ENCODE data around the gene MLLT10. TPM values are rescaled to one million over a fixed set of nuclear protein-coding genes. Genes with fewer than 3 reads are reported as not detected.

MLLT10 gene
- total and polyA plus RNA-seq, 2 donors (not counting 3 experiments of a cell fraction or from before 2014, with no cell fraction given), result 35.4 to 54.0 TPM

DNA sequence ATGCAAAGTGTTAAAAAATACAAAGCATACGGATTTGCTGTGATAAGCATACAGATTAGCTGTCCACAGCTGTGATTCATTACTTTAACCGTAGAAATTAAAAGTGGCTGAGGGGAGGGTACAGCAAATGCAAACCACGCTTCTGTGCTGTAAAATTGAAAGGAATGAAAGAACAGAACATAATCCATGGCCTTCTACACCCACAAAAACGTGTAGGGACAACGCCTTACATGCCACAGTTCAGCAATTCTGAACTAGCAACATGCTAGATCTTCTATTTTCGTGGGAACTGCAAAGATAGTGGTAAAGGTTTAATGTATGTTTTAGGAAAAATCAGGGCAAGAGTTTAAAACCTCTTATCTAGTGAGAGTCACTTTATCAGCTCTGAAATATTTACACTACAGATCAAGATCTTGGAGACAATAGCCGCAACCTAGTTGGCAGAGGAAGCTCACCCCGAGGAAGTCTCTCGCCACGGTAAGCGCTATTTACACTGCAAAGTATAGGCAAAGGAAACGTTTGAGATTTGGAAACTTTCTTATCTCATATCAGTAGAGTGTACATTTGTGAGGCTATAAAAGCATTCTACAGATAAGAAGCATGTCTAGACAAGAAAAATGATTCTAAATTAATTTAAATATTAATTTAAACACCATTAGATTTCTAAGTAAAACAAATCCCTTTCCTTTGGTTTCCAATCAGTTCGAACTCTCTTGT lies 193.6 kb downstream of the MLLT10 start:
- H4K20me1 ChIP-seq (replicated peaks; ENCODE audit: control insufficient read depth, extremely low read depth, insufficient read depth, low read length), result no peaks in the 10 kb centered on the region
- H2AFZ ChIP-seq (ENCODE audit: low read depth, low read length), result no peak overlapping the region
- H3K4me2 ChIP-seq (ENCODE audit: insufficient read depth, low read length), result peak overlapping the region; percentile 88
- ChIA-PET CTCF (interaction anchor here (1.0 to 1.9 kb wide), 3 partner anchors 16 to 448 kb away, joined by 3 to 4 read pairs (median 3); no protein-coding TSS in a partner anchor), POLR2A (no interaction called here)
- no peaks in the 10 kb centered on the region for H3K36me3 ChIP-seq (ENCODE audit: control insufficient read depth in 2 of 2, extremely low read depth in 1 of 2, insufficient read depth in 2 of 2, low read length in 2 of 2)
- peak overlapping the region; percentile 36 for H3K27ac ChIP-seq (ENCODE audit: insufficient read depth, low read depth, low read length)
- intact Hi-C loops (cut with micrococcal nuclease), result loop anchor here (5.0 kb wide), 1 partner anchor 895 kb away; no protein-coding TSS in a partner anchor
- FAIRE-seq, result peak; percentile 82
- H3K79me2 ChIP-seq (ENCODE audit: control insufficient read depth, insufficient read depth, low read length), result no peaks in the 10 kb centered on the region
- no TSS peak for BruUV-seq (replicated peaks)
- H3K27me3 ChIP-seq (ENCODE audit: control insufficient read depth in 2 of 2, insufficient read depth in 2 of 2, low read length in 2 of 2), result no peaks in the 10 kb centered on the region
- H3K9me1 ChIP-seq (replicated peaks; ENCODE audit: control insufficient read depth, extremely low read depth, insufficient read depth, low read length), result no peaks in the 10 kb centered on the region
- no peak overlapping the region for H3K4me3 ChIP-seq (replicated peaks in 1 of 3; ENCODE audit: insufficient read depth in 1 of 3, low read depth in 1 of 3, low read length in 3 of 3)
- peak overlapping the region; percentile 5 for H3K9ac ChIP-seq (replicated peaks; ENCODE audit: extremely low read depth, insufficient read depth, low read length)
- TF ChIP-seq CTCF (IDR thresholded peaks at IDR 0.05; ENCODE audit: extremely low read depth in 1 of 2, insufficient read depth in 1 of 2, low read depth in 1 of 2, low read length in 2 of 2) (no peak), POLR2AphosphoS5 (IDR thresholded peaks at IDR 0.05; ENCODE audit: insufficient read depth, low read depth, low read length) (no peak), FOS (IDR thresholded peaks at IDR 0.05; ENCODE audit: borderline replicate concordance, insufficient read depth, low read length) (no peak), EZH2 (IDR thresholded peaks at IDR 0.05; ENCODE audit: borderline replicate concordance, low read depth, low read length, severe bottlenecking) (no peak), GATA2 (IDR thresholded peaks at IDR 0.05; ENCODE audit: insufficient read depth, insufficient read length, low read depth, low read length) (peak; percentile 87), JUN (IDR thresholded peaks at IDR 0.05; ENCODE audit: borderline replicate concordance, insufficient read depth, insufficient read length, low read depth) (no peak)
- DNase-seq (ENCODE audit: low read depth, low spot score), result peak; percentile 69
- no peaks in the 10 kb centered on the region for H3K9me3 ChIP-seq (replicated peaks; ENCODE audit: control insufficient read depth, insufficient read depth, low read length)
- dilution Hi-C loops (cut with MboI; ENCODE audit: extremely low pct_ligation_motif_present, low sequenced_read_pairs), result no loop called here
- peaks cover 34% of the 10 kb centered on the region for H3K4me1 ChIP-seq (ENCODE audit: control insufficient read depth, extremely low read depth, insufficient read depth, low read length)

All from endothelial cell of umbilical vein (primary cell).